T-helper 2 cell (primary cell): ENCODE results near the gene ZNF474.

ENCODE experiments used
- DNase-seq, 5 experiments: peaks; one replicate each; pipeline versions ENCODE4 v3.0.0 to v3.0.0-alpha.2; 2012 to 2022

The ZNF474 gene

DNA sequence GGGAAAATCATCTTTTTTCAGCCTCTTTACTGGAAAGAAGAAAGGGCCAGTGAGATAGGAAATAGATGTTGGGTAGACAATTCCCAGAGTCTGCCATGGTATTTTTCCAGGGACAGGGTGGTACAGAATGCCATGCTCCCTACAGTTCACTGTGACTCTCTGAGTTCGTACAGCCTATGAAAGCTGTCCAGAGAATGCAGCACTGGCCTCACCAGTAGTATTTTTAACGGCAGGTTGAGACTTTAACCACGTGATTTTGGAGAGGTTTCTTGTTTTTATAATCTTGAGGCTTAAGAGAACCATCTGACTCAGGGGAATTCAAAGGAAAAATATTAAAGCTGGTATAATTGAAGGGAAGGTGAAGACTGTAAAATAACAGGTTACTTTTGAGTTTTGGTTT, 10.1 kb upstream of the ZNF474 start:
- no peak for DNase-seq

DNA sequence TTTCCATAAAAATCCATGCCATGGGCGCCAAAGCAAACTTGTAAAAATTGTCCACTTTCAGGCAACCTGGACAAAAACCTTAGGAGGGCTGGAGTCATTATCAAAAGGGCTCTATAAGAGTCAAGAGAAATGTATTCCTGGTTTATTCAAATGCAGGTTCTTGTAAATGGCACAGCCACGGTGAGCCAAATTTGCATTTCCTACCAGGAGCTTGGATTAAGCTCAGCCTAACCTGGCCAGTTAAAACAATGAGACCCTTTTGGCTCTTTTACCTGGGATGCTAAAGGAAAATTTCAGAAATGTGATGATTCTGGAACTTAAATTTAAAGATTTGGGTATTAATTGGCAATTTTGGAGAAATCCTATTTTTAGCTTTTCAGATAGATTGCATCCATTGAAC, 8.9 kb upstream of the ZNF474 start:
- DNase-seq, result no peak

DNA sequence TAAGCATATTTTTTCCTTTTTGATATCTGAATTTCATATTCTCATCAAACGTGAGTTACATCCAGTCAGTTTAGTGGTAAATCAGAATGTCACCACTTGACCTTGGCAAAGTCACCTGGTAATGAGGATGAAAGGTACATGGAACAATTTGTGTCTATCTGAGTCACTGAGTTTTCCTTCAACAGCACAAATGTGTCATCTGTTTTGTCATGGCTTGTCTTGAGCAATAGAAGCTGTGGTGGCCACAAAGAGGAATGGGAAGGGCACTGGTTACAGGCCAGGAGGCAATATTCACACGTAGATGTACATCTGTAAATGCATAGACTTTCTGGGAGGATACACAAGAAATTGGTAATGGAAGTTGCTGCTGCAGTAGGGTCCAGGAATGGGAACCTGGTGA, 8.4 kb upstream of the ZNF474 start:
- no peak for DNase-seq

DNA sequence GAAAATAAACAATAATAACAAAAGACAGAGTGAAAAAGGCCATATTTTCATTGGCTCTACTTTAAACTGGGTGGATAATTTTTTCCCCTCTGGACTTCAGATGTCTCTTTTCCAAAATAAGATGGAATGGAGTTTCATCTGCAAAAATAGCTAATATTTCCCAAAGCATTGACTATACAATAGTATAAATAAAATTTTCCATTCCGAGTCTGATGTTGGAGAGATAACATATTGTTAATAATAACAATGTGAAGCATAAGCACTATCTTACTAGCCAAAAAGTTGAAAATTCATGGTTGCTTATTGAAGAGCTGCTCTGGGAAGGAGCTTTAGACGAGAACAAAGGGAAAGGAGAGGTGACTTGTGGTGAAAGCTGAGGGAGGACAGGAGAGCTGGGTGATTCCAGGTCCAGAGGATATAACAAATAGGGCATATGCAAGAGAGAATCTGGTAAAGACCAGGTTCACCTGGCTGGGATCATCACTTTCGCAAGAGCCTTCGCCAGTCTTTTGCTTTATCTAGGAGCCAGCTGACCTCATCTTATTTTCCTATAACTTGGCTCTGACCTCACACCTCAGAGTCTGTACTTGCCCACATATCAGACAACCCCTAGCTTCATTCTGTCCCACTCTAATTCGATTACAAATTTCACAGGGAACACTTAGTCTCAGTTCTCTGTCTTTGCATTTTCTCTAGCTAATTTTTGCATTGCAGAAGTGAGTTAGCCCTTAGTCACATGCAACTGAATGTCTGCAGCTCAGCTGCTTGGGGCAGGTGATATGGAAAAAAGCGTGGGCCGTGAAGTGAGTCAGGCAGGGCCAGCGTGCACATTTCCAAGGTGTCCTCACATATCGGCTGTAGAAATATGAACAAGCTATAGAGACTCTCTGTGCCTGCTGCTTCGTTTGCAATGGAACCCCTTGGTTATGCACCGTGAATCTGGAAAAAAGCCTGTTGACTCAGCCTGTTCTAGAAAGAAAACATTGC, 7.6 kb upstream of the ZNF474 start:
- no peak for DNase-seq

DNA sequence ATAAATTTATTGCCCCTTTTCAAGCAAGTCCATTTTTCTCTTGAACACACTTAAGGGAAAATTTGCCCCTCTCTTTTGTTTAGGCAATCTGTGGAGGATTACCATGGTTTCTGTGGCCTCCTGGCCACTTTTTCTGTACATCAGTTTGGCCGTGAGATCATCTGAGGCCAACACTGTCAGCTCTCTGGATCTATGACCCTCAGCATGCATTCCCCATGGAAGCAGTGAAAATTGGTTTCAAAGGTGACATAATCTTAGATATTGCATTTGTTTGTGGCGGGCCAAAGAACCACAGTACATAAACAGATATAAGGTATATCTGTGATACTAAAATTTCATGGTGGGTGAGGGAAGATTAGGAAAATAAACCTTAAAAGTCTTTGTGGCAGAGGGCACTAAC, 4.6 kb upstream of the ZNF474 start:
- no peak for DNase-seq

DNA sequence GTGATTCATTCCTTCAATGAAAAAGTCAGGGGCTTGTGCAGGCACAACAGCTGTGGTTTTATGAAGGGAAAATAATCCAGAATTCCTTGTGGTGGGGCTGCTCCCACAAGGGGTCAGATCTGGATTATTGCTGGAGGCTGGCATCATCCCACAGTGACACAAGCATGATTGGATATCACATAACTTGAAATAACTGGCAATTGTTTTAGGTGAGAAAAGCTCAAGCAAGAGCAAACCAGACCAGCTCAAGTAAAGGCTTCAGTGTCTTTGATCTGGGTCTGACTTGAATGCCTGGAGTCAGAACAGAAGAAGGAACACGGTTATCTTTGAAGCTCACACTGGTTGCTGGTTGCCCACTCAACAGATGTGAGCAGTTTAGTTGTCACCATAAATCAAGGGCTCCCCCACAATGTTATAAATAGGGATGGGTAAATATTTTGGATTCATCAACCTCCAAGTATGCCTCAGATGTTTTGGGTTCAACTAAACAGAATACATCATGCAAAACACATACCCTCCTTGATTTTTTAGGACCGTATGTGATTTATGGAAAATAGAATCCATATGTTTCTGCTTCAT, 3.1 kb upstream of the ZNF474 start:
- no peak for DNase-seq

DNA sequence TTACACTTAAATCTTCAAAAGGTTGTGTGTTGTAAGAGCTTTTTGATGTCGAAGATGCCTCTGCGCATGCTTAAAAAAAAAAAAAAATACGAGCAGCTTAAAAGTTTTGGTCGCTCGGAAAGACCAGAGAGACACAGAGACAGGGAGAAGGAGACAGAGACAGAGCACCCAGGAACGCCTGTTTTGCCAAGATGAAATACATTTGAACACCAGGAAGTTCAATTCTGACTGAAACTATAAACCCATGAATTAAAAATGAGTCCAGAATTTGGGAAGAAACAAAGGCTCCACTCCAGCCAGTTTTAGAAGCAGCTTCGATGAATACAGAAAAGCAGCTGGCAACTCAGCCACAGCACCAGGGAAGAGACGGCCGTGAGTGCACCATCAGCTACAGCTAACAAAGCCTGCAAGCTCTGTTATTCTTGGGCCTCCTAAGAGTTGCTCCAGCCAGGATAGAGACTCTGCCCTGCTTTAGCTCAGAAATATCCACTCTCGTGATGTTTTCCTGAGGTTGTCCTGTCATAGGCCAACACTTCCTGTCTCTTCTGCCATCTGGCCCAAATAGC, 2.5 kb upstream of the ZNF474 start:
- DNase-seq, result no peak

DNA sequence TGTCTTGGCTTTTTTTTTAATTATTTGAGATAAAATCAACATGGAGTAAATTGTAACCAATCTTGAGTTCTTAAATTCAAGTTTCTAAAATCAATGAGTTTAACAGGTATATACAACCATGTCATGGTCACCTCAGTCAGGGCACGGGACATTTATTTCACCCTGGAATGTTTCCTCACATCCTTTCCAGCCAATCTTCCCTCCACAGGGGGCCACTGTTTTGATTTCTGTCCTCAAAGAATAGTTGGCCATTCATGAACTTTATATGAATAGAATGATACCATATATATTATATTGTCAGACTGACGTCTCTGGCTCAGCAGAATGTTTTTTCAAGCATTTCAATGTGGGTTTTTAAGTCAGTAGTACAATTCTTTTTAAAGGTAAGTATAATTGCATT, 806 bp downstream of the ZNF474 start:
- DNase-seq, result no peak

DNA sequence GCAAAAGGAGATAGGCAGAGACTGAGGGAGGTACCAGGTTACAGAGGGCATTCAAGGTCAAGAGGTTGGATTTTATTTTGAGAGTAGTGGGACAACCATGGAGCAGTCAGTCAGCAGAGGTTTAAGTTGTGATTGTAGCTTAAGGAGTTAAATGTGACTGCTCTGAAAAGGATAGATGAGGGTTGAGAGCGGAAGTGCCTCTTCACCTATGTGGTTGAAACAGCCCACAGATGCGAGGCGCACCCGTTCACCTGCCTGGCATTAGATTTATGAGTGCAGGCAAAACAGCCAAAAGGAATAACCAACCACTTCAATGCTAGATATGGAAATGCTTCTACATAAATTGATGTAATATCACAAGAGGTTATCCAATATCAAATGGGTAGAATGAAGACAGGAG, 8.4 kb downstream of the ZNF474 start:
- peak in 1 of 5 experiments; percentile 3 for DNase-seq

DNA sequence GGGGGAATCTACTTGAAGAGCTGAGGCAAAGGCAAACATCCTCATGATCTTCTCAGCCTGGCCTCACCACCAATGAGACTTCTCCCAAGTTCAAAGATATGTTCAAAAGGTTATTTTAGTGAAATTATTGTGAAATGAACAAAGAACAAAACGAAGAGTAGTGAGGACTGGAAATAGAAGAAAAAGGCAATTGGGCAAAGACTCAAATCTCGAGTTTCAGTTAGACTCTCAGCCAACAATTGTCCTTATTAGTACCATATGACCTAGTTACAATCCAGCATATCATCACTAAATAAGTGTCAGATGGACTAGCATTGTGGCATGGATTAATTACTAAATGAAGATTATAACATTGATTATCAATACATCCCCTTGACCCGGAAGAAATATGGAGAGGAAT, 9.0 kb downstream of the ZNF474 start:
- no peak for DNase-seq

DNA sequence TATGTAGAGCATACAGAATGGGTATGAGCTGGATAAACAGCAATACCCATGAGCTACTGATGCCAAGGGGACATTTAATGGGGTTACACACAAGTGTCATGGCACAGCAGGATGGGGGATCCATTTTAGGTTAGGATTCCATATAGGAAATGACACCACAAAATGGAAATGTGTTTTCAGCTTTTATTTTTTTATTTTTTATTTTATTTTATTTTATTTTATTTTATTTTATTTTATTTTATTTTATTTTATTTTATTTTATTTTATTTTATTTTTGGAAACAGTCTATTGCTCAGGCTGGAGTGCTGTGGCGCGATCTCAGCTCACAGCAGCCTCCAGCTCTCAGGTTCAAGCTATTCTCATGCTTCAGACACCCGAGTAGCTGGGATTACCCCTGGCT, 11.6 kb downstream of the ZNF474 start:
- DNase-seq, result no peak

DNA sequence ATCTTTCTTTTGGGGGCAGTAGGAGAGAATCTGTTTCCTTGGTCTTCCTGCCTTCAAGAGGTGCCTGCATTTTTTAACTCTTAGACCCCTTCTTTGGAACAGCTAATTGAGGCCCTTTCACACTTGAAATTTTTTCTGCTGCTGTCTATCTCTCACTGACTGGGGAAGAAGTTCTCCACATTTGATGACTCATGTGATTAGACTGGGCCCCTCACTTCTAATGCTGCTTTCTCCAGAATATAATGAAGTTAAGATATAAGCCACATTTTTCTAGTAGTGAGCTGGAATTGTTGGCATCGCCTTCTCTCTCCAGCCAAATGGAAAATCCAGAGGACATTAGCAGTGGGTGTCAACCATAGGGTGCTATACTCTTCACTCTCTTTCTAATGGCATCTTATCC, 12.4 kb downstream of the ZNF474 start:
- no peak for DNase-seq

DNA sequence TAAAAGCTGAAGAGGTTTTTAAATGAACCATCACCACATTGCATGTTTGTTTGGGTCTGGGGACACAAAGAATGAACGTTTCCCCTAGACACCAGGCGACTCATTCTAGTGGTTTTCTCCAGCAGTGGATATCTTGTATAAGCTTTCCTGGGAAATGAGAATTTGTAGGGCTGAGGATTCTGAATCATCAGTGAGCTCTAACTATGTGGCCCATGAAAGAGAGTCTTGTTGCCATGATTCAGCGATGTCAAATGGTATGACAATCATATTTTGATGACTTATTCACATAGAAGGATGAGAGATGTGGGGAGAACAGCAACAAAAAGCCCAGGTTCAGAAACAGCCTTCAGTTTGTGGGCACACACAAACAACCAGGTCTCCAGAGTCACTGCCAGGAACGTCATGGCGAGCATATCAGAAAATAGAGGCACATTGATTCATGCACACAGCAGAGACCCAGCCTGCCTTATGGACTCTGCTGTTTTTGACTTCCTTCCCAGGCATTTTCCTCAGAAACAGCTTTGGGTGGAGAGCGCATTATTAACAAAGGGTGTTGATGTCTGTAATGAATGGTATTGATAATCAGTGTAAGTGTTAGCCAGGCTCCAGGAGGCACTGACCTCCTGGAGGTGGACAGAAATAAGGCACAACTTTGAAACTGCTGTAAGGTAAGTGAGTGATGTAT, 13.3 kb downstream of the ZNF474 start:
- no peak for DNase-seq

DNA sequence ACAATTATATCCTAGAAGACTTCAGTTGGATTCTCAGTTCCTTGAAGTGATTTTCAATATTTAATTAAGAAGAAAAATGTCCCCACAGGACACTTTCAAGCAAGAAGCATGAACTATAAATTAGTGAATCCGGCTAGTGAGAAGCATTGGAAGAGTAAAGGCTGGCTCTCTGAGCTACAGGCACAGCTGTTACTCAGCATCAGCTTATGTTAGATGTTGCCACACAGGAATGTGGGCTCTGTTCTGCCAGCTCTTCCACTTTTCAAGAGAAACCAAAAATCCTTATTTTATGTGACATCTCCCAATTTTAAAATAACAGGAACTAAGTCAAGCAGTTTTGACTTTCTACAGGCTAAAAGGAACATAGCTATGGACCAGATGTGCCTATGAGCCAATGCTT, 14.9 kb downstream of the ZNF474 start:
- no peak for DNase-seq

DNA sequence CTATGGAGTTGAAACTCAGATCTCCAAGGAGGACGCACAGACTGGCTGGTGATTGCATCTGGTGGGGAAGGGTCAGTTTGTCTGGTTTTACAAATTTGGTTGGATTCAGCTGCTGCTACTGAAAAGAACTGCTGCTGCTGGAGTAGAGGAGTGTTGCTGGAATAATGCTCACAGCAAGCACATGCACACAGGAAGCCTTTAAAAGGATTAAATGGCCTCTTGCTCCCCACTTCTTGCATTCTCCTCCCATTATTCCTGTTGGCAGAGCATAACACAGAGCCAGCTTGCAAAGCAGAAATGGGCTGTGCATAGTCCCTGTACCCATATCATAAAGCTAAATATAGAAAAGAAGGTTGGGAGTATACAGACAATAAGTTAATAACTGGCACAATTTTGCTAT, 16.6 kb downstream of the ZNF474 start:
- DNase-seq, result no peak

DNA sequence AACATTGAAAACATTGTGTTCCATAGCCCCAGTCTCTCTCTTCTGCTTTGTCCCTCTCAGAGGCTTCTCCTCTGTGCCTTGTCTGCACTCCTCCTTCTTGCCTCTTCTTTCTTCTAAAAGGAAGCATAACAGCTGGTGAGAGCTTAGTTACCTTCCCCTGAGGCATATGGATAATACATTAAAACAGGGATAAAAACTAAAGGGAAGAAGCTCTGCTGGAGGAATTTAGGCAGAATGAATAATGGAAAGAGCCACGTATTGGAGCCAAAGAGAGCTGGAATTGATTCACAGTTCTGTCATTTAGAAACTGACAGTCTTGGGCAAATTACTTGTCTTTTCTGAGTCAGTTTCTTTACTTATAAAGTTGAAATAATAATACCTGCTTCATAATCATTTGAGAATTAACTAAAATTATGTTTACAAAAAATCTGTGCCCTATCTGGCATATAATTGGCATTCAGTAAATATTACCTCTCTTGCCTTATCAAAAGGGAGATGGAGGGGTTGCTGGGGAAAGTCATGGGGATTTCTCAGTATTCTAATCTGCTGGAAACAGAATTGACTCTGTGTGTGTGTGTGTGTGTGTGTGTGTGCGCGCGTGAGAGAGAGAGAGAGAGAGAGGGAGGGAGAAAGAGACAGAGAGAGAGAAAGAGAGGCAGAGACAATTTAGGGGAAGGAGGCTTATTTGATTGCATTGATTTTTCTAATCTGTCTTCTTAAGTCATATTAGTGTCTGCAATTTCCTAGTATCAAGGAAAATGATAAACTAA, 20.2 kb downstream of the ZNF474 start:
- DNase-seq, result no peak

DNA sequence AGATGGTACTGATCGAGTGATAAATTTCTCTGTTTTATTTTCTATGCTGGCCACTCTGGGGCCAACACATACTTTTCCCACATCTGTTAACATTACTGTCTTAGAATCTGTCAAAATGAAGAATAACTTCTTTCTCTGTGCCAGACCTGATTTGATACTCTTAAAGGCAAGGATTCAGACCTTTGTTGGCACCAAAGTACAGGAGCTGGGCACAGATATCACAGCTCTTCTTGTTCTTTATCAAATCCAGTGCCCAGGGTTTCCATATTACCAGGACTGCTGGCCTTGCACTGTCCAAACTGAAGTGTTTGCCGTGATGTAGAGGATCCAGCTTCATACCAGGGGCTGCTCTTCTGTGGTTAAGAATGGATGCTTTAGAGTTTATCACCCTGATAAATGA, 20.9 kb downstream of the ZNF474 start:
- no peak for DNase-seq

DNA sequence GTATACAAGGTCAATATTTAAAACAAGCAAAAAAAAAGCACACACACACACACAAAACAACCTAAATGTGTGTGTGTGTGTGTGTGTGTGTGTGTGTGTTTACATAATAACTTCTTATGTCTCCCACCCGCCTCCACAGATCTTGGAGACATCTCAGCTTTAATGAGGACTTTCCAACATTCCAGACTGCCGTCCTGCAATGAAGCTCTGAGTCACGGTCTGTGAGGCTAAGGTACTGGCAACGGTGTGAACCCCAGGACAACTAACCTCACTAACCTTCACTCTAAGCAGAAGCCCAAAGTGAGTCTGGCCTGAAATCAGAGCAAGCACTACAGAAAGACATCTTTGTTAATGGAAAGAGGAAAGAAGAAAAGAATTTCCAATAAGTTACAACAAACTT, 22.3 kb downstream of the ZNF474 start:
- DNase-seq, result no peak

DNA sequence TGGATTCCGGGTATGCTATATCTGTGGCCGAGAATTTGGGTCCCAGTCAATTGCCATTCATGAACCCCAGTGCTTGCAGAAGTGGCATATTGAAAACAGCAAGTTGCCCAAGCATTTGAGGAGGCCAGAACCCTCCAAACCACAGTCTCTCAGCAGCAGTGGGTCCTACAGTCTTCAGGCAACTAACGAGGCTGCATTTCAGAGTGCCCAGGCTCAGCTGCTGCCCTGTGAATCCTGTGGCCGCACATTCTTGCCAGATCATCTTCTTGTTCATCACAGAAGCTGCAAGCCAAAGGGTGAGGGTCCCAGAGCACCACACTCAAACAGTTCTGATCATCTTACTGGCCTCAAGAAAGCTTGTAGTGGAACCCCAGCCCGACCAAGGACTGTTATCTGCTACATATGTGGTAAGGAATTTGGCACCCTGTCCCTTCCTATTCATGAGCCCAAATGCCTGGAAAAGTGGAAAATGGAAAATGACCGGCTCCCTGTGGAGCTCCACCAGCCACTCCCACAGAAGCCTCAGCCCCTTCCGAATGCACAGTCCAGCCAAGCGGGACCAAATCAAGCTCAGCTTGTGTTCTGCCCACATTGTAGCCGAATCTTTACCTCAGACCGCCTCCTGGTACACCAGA, 23.0 kb downstream of the ZNF474 start:
- DNase-seq, result no peak

DNA sequence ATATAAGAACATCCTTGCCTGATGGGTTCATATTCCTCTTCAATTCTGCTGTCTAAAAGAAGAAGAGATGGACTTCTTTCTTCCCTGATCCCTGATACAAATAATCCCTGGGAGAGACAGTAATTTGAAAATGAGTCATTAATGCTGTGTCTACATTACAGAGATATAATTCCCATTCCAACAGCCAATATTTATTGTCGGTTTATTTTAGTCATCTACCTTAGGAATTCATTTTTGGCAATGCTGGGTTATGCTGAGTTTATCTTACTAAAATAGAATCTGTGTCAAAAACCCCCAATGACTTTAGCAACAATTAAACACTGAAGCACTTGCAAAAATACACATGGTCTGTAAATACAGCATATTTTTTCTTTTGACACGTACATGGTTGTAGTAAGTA, 23.9 kb downstream of the ZNF474 start:
- no peak for DNase-seq

DNA sequence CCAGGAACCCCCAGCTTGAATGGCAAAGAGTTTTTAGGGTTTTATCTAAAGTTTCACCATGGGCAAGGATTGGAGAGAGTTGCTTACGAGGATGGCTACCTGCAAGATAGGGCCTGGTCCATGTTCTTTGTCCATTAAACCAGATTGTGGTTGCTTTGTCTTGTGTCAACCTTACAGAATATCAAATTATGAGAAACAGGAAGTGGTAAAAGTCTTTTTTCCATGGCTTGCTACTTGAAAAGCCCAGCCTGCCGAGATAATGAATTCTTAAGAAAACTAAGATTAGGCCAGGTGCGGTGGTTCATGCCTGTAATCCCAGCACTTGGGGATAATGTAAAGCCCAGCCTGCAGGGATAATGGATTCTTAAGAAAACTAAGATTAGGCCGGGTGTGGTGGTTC, 24.4 kb downstream of the ZNF474 start:
- DNase-seq, result peak in 1 of 5 experiments; percentile 4

DNA sequence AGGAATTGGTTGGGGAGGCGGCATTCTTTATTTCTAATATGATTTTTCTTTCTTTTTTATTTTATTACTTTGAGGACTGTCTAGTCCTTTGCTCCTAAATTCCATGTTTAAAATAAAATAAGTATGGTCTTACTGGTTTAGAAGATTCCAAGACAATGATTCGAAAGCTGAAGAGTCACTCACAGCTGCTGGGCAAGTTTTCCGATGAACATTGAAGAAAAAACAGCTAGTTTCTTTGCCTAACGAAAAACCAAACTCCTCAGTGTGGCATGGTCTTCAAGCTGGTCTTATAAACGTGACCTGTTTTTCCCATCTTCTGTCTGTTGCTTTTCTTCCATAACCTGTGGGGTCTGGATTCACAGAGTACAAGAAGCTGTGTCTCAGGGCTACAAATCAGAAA, 25.1 kb downstream of the ZNF474 start:
- no peak for DNase-seq
